Measurements from ENCODE around the gene NMUR2.

Gene NMUR2

DNA sequence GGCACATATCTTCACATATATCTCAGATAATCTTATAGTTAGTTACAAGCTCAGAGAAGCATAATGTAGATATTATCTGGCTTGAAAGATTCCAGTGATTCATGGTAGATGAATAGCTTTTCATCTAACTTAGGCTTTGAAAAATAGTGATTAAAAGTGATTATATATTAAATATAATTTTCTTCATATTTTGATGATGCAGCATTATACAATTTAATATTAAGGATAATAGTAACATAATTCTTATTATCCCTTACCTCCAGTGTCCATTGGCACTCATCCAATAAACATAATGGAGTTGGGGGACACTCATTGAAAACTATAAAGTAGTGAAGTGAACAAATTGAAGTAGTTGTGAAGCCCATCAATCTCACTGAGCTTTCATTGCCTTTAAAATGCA is 35.8 kb downstream of the NMUR2 start:
- no peak for DNase-seq

- no peak for DNase-seq
These were observed 37.5 kb downstream of the NMUR2 start for GRCh38 chr5:152367554-152367953.

DNA sequence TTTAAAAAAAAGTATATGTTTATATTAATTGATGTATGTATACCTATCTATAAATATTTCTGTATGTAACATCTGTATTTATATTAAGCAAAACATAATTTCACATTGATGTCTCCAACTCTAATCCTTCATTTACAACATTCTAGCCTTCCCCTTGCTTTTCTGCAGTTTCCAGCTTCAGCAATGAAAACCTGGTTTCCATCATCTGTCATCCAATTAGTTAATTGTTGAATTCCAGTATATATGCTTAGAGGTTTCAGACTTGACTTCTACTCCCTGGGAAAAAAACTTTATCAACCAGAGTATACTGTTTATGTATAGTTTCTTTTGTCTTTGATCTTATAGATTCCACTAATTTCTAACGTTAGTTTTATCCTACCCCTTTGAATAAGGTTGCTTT is 38.4 kb downstream of the NMUR2 start:
- no peak for DNase-seq

DNA sequence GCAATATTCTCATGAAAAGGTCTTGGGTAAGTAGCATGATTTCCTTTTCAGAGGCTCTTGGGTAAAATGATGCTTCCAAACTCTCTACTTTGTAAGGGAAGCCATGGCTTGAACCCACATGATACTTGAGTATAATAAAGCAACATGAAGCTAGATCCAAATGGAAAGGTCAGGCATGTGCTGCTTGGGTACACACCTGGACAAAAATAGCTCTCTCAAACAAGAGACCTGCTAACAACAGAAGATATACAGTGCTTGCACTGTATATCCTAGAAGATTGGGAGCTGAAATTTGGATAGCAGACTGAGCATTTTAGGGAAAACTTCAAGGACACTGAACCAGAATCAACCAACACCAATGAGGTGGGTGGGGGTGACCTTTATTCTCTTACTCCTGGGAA is 40.2 kb downstream of the NMUR2 start:
- no peak for DNase-seq

GRCh38 chr5:152364172-152364571 is 40.9 kb downstream of the NMUR2 start:
- no peak for DNase-seq

GRCh38 chr5:152358861-152359568 is 46.1 kb downstream of the NMUR2 start:
- DNase-seq: no peak

GRCh38 chr5:152356506-152356905 is 48.6 kb downstream of the NMUR2 start:
- no peak for DNase-seq

DNA sequence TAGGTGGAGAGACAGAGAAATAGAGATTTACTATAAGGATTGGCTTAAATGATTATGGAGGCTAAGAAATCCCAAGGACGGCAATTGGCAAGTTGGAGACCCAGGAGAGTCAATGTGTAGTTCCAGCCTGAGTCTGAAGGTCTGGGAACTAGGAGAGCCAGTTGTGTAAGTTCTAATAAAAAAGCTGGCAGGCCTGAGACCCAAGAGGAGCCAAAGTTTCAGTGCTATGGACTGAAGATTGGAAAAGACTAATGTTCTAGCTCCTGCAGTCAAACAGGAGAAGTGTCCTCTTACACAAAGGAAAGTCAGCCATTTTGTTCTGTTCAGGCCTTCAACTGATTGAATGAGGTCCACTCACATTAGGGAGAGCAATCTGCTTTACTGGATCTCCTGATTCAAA is 50.0 kb downstream of the NMUR2 start:
- no peak for DNase-seq

- no peak for DNase-seq
These were observed 52.1 kb downstream of the NMUR2 start for GRCh38 chr5:152353001-152353400.

GRCh38 chr5:152349683-152350526 is 55.2 kb downstream of the NMUR2 start:
- DNase-seq: peak in 3 of 5 donors; percentile 5 to 9 (median 5)

Measured in T-helper 1 cell (primary cell).